Endothelial cell of umbilical vein (primary cell): ENCODE results near the gene TNS4. TPM values are rescaled to one million over a fixed set of nuclear protein-coding genes. Genes with fewer than 3 reads are reported as not detected.
A peak's percentile ranks its signal among the peaks of the same experiment; 100 is the strongest.

ENCODE experiments used
- BruUV-seq: library from RNA; stranded (reverse); fragments of 400-500 nt; replicated peaks from 2 replicates; lab custom pipeline; 2021; lab: Mats Ljungman, UMichigan
- CTCF ChIA-PET: fragments of 300-600, 350-600 bp; sonication (Branson Sonifier 250); formaldehyde crosslinking; loops from one replicate; lab custom pipeline; 2021; ENCODE audit warnings: antibody characterized with exemption, inconsistent platforms; lab: Charles Lee
- POLR2A ChIA-PET: fragments of 300-600, 350-600 bp; sonication (Branson Sonifier 250); formaldehyde crosslinking; loops from one replicate; lab custom pipeline; 2021; ENCODE audit warnings: antibody characterized with exemption, inconsistent platforms; lab: Charles Lee
- DNase-seq: peaks from one replicate; pipeline ENCODE4 v3.0.0-alpha.2; 2011; ENCODE audit warnings: low read depth, low spot score
- FAIRE-seq: peaks from 2 replicates; lab custom pipeline; 2011; peaks lifted over from hg19 to GRCh38; lab: Jason Lieb, UNC
- H2AFZ ChIP-seq: 2 replicates; pipeline ENCODE4 v1.6.0; 2012; ENCODE audit warnings: low read depth, low read length, control low read depth, inconsistent platforms
- H3K27ac ChIP-seq: 2 replicates; pipeline ENCODE4 v1.5.1; 2011; ENCODE audit warnings: low read depth, mild to moderate bottlenecking, control low read depth, low read length, moderate library complexity; ENCODE audit not compliant: insufficient read depth
- H3K27me3 ChIP-seq, 2 experiments: 2 replicates each; pipeline versions ENCODE4 v1.6.0 to v1.6.1; 2011; ENCODE audit warnings: low read length in 2 of 2, mixed read lengths in 1 of 2; ENCODE audit not compliant: control insufficient read depth in 2 of 2, insufficient read depth in 2 of 2
- H3K36me3 ChIP-seq, 2 experiments: 2 replicates in 1 of 2; 3 replicates in 1 of 2; pipeline ENCODE4 v1.5.1; 2011; ENCODE audit warnings: low read length in 2 of 2, mild to moderate bottlenecking in 1 of 2, moderate library complexity in 1 of 2; ENCODE audit not compliant: control insufficient read depth in 2 of 2, insufficient read depth in 2 of 2; ENCODE audit errors: extremely low read depth in 1 of 2
- H3K4me1 ChIP-seq: 3 replicates; pipeline ENCODE4 v1.5.1; 2011; ENCODE audit warnings: mild to moderate bottlenecking, low read length; ENCODE audit not compliant: control insufficient read depth, insufficient read depth; ENCODE audit errors: extremely low read depth
- H3K4me2 ChIP-seq: 2 replicates; pipeline ENCODE4 v1.6.1; 2011; ENCODE audit warnings: low read length, control low read depth, mixed read lengths; ENCODE audit not compliant: insufficient read depth
- H3K4me3 ChIP-seq, 3 experiments: fragments of 200-600 bp in 1 of 3; sonication (generic), shearing (Covaris generic) in 1 of 3; replicated peaks in 1 of 3; 2 replicates each; pipeline ENCODE4 v1.5.1; 2011 to 2016; ENCODE audit warnings: control low read depth in 3 of 3, low read length in 3 of 3, mild to moderate bottlenecking in 2 of 3, inconsistent platforms in 1 of 3, low read depth in 1 of 3, moderate library complexity in 1 of 3; ENCODE audit not compliant: insufficient read depth in 1 of 3
- H3K79me2 ChIP-seq: 2 replicates; pipeline ENCODE4 v1.6.0; 2012; ENCODE audit warnings: low read length, inconsistent platforms; ENCODE audit not compliant: control insufficient read depth, insufficient read depth
- H3K9ac ChIP-seq: replicated peaks from 2 replicates; pipeline ENCODE3; 2011; ENCODE audit warnings: low read length, control low read depth; ENCODE audit not compliant: insufficient read depth; ENCODE audit errors: extremely low read depth
- H3K9me1 ChIP-seq: replicated peaks from 3 replicates; pipeline ENCODE4 v1.6.0; 2011; ENCODE audit warnings: mild to moderate bottlenecking, low read length; ENCODE audit not compliant: control insufficient read depth, insufficient read depth; ENCODE audit errors: extremely low read depth
- H3K9me3 ChIP-seq: replicated peaks from 2 replicates; pipeline ENCODE4 v1.5.1; 2012; ENCODE audit warnings: low read length, inconsistent platforms; ENCODE audit not compliant: control insufficient read depth, insufficient read depth
- H4K20me1 ChIP-seq: replicated peaks from 2 replicates; pipeline ENCODE3; 2011; ENCODE audit warnings: mild to moderate bottlenecking, low read length; ENCODE audit not compliant: control insufficient read depth, insufficient read depth; ENCODE audit errors: extremely low read depth
- EZH2 ChIP-seq: IDR thresholded peaks from 2 replicates; pipeline ENCODE4 v1.6.1; 2012; ENCODE audit warnings: borderline replicate concordance, low read depth, mild to moderate bottlenecking, moderate library complexity, low read length, inconsistent platforms; ENCODE audit not compliant: severe bottlenecking
- FOS ChIP-seq: IDR thresholded peaks from 2 replicates; pipeline ENCODE4 v1.6.1; 2011; ENCODE audit warnings: mild to moderate bottlenecking, low read length, moderate library complexity, borderline replicate concordance; ENCODE audit not compliant: insufficient read depth
- GATA2 ChIP-seq: IDR thresholded peaks from 2 replicates; pipeline ENCODE4 v1.7.0; 2011; ENCODE audit warnings: low read depth, mild to moderate bottlenecking, moderate library complexity, mixed read lengths, low read length; ENCODE audit not compliant: insufficient read length, insufficient read depth
- JUN ChIP-seq: IDR thresholded peaks from 2 replicates; pipeline ENCODE4 v1.6.1; 2011; ENCODE audit warnings: borderline replicate concordance, low read depth; ENCODE audit not compliant: insufficient read length, insufficient read depth
- MYC ChIP-seq: IDR thresholded peaks from one replicate; pipeline ENCODE4 v1.6.1; 2011; ENCODE audit warnings: mild to moderate bottlenecking, low read depth, low read length
- POLR2A ChIP-seq: IDR thresholded peaks from 2 replicates; pipeline ENCODE4 v1.6.1; 2012; ENCODE audit warnings: low read depth, mild to moderate bottlenecking, control low read depth, low read length
- POLR2AphosphoS5 ChIP-seq: IDR thresholded peaks from 2 replicates; pipeline ENCODE4 v1.6.1; 2012; ENCODE audit warnings: low read depth, mild to moderate bottlenecking, control low read depth, low read length, moderate library complexity; ENCODE audit not compliant: insufficient read depth
- dilution Hi-C: fragments of 300-500 bp; cut with MboI; formaldehyde crosslinking; loops from one replicate; pipeline ENCODE4 v1.15.0; 2019; ENCODE audit warnings: low sequenced_read_pairs; ENCODE audit not compliant: extremely low pct_ligation_motif_present
- intact Hi-C: fragments of 100-400 bp; cut with micrococcal nuclease; formaldehyde crosslinking; loops from one replicate; pipeline ENCODE4 v1.10.0; 2022
- polyA plus RNA-seq, 4 experiments: library from polyadenylated mRNA; depleted of rRNA in 3 of 4; stranded (reverse) in 3 of 4; unstranded in 1 of 4; fragments of >200 nt; gene quantifications; 2 replicates each; pipeline versions ENCODE4 v1.2.1 to v1.2.3, GENCODE V29; 2011 to 2012; ENCODE audit warnings: missing spikeins in 1 of 4
- total RNA-seq: library from RNA; stranded (reverse); gene quantifications from 2 replicates; pipeline ENCODE4 v1.2.3, GENCODE V29; 2021
- TF ChIP-seq, protein P1 (sequence below), 2 donors: IDR thresholded peaks; 1 replicate in 1 of 2; 2 replicates in 1 of 2; pipeline ENCODE4 v1.5.1; 2011; ENCODE audit warnings: low read length in 2 of 2, mild to moderate bottlenecking in 2 of 2, moderate library complexity in 2 of 2, control low read depth in 1 of 2, inconsistent platforms in 1 of 2, low read depth in 1 of 2; ENCODE audit not compliant: insufficient read depth in 1 of 2; ENCODE audit errors: extremely low read depth in 1 of 2
- TF ChIP-seq, protein P2 (sequence below): IDR thresholded peaks from 2 replicates; pipeline ENCODE4 v1.6.1; 2011; ENCODE audit not compliant: insufficient read depth, insufficient read length

Gene TNS4
- total and polyA plus RNA-seq, 2 donors (not counting 3 experiments of a cell fraction or from before 2014, with no cell fraction given) = not detected

DNA sequence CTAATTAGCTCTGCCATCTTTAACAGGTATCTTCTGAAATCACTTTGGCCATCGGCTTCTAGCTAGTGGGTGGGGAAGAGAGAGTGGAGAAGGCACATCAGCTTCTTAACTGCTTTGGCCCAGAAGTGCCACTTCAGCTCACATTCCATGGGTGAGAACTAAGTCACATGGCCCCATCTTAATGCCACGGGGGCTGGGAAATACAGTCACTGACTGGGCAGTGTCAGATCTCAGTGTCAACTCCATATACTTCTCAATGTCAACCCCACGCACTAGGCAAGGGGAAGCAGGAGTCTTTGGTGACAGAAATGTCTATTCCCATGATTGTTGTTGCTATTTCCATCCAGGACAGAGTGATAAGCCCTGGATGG lies 34.5 kb upstream of the TNS4 start:
- dilution Hi-C loops (no loop called here), intact Hi-C loops (loop anchor here (1.0 kb wide), 1 partner anchor 24 kb away; no protein-coding TSS in a partner anchor)
- H3K9me1 ChIP-seq = no peaks in the 10 kb centered on the region
- H2AFZ ChIP-seq = peak overlapping the region; percentile 22
- H4K20me1 ChIP-seq = no peaks in the 10 kb centered on the region
- H3K36me3 ChIP-seq = no peaks in the 10 kb centered on the region
- ChIA-PET POLR2A (no interaction called here), CTCF (interaction anchor here (1.3 to 9.6 kb wide), 7 partner anchors 21 to 229 kb away, joined by 3 to 304 read pairs (median 91); partner anchors contain the start of genes GJD3 and TOP2A)
- no peaks in the 10 kb centered on the region for H3K79me2 ChIP-seq
- peaks cover 0 to 1% of the 10 kb centered on the region in 2 experiments for H3K27me3 ChIP-seq
- no peak for DNase-seq
- TSS peak; percentile 28 for BruUV-seq
- peak overlapping the region; percentile 70 for H3K27ac ChIP-seq
- peak; percentile 67 for FAIRE-seq
- no peak overlapping the region for H3K4me3 ChIP-seq
- H3K4me2 ChIP-seq = peak overlapping the region; percentile 15
- TF ChIP-seq JUN (no peak), GATA2 (no peak), EZH2 (no peak), POLR2A (no peak), MYC (no peak), FOS (no peak), POLR2AphosphoS5 (no peak)
- TF ChIP-seq, protein P1, sequence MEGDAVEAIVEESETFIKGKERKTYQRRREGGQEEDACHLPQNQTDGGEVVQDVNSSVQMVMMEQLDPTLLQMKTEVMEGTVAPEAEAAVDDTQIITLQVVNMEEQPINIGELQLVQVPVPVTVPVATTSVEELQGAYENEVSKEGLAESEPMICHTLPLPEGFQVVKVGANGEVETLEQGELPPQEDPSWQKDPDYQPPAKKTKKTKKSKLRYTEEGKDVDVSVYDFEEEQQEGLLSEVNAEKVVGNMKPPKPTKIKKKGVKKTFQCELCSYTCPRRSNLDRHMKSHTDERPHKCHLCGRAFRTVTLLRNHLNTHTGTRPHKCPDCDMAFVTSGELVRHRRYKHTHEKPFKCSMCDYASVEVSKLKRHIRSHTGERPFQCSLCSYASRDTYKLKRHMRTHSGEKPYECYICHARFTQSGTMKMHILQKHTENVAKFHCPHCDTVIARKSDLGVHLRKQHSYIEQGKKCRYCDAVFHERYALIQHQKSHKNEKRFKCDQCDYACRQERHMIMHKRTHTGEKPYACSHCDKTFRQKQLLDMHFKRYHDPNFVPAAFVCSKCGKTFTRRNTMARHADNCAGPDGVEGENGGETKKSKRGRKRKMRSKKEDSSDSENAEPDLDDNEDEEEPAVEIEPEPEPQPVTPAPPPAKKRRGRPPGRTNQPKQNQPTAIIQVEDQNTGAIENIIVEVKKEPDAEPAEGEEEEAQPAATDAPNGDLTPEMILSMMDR (IDR thresholded peaks at IDR 0.05; ENCODE audit: extremely low read depth in 1 of 2, insufficient read depth in 1 of 2, low read depth in 1 of 2, low read length in 2 of 2) = no peak
- TF ChIP-seq, protein P2, sequence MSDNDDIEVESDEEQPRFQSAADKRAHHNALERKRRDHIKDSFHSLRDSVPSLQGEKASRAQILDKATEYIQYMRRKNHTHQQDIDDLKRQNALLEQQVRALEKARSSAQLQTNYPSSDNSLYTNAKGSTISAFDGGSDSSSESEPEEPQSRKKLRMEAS = no peak
- H3K9ac ChIP-seq = peak overlapping the region; percentile 35
- peaks cover 43% of the 10 kb centered on the region for H3K4me1 ChIP-seq
- H3K9me3 ChIP-seq = no peaks in the 10 kb centered on the region
